ENCODE data around the gene TOMM34. TPM values are rescaled to one million over a fixed set of nuclear protein-coding genes. Genes with fewer than 3 reads are reported as not detected.

The TOMM34 gene
- total and polyA plus RNA-seq, 4 experiments from 2014 or later, result 7.6 to 23.4 (median 13.6) TPM

DNA sequence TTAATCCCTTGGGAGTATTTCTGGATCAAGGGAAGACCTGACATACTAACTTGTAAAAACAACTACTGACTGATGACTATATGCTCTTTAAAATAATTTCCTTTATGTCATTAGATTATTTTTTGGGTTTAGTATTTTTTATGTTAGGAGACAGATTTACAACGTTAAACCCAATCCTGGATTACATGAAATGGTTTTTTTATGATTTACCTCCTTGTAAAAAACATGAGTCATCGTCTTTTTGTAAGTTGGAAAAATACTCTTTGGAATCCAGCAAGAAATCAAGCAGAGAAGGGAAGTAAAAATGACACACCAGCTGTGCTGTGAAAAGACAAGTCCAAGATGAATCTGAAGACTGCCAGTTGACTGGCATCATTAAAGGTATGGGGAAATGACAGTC lies 12.9 kb upstream of the TOMM34 start:
- POLR2A ChIA-PET (ENCODE audit: partially characterized antibody), result no interaction called here
- Histone ChIP-seq H3K36me3 (ENCODE audit: insufficient read depth, low read length) (peaks cover 36% of the 10 kb centered on the region), H3K4me1 (ENCODE audit: insufficient read depth, low read length) (peaks cover 84% of the 10 kb centered on the region)

DNA sequence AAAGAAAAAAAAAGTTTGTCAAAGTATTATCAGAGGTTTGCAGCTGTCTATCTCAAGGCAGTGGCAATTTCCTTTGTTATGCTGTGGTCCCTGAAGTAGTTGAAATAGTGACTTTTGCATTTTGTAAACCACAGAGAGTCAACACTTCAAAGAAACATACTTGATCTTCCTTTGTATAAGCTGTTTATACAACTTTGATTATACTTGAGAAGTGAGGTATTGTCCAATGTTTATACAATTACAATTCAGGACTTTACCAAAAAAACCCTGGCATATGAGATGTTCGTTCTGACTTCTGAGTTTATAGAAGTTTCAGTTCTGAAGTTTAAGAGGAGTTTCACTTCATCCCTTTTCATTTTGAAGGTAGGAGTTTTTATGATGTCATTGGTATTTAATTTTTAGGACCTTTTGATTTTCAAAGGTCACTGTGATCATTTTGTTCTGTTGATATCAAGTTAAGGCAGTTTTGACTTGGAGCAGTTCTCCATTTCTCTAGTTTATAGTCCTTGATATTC lies 10.1 kb upstream of the TOMM34 start:
- peak overlapping the region; percentile 89 to 96 (median 91) for H3K27ac Mint-ChIP-seq
- H3K4me3 Mint-ChIP-seq, result peak overlapping the region; percentile 81 to 100 (median 97)
- Histone ChIP-seq H3K27me3 (ENCODE audit: insufficient read depth, low read length) (no peaks in the 10 kb centered on the region), H3K36me3 (ENCODE audit: insufficient read depth, low read length) (peaks cover 24% of the 10 kb centered on the region), H3K27ac (ENCODE audit: low read depth, low read length) (peak overlapping the region; percentile 62), H3K4me1 (ENCODE audit: insufficient read depth, low read length) (peaks cover 64% of the 10 kb centered on the region), H3K4me3 (ENCODE audit: low read length in 2 of 2) (peak overlapping the region; percentile 5), H3K9me3 (ENCODE audit: control insufficient read depth in 1 of 2, low read length in 2 of 2) (no peaks in the 10 kb centered on the region)
- H3K27me3 Mint-ChIP-seq, result no peaks in the 10 kb centered on the region
- H3K36me3 Mint-ChIP-seq, result peaks cover 42 to 76% of the 10 kb centered on the region in 2 donors
- peaks cover 44 to 91% (median 62%) of the 10 kb centered on the region in 4 donors for H3K4me1 Mint-ChIP-seq
- DNase-seq, result peak; percentile 48 to 58 (median 51)
- ChIA-PET CTCF (ENCODE audit: partially characterized antibody) (interaction anchor here (0.9 to 2.6 kb wide), 7 partner anchors 8 to 324 kb away, joined by 3 to 14 read pairs (median 4); partner anchors contain the start of gene TOMM34), POLR2A (ENCODE audit: partially characterized antibody) (interaction anchor here (0.6 to 8.4 kb wide), 11 partner anchors 7 to 326 kb away, joined by 3 to 246 read pairs (median 7); partner anchors contain the start of genes TOMM34 and YWHAB)
- peaks cover 0 to 2% (median 0%) of the 10 kb centered on the region in 8 donors for H3K9me3 Mint-ChIP-seq
- intact Hi-C loops (cut with micrococcal nuclease), result no loop called here

More for the DNA sequence above, 12.9 kb upstream of the TOMM34 start:
- peak overlapping the region; percentile 36 to 89 (median 69) for H3K27ac Mint-ChIP-seq
- peaks cover 63 to 92% (median 81%) of the 10 kb centered on the region in 4 donors for H3K4me1 Mint-ChIP-seq
- no peaks in the 10 kb centered on the region for H3K9me3 Mint-ChIP-seq
- H3K27me3 ChIP-seq (ENCODE audit: insufficient read depth, low read length), result no peaks in the 10 kb centered on the region
- peaks cover 58 to 75% of the 10 kb centered on the region in 2 donors for H3K36me3 Mint-ChIP-seq
- no peak for DNase-seq
- H3K4me3 ChIP-seq (ENCODE audit: low read length in 2 of 2), result no peak overlapping the region
- H3K27me3 Mint-ChIP-seq, result no peaks in the 10 kb centered on the region
- H3K9me3 ChIP-seq (ENCODE audit: control insufficient read depth in 1 of 2, low read length in 2 of 2), result no peaks in the 10 kb centered on the region
- no peak overlapping the region for H3K27ac ChIP-seq (ENCODE audit: low read depth, low read length)
- intact Hi-C loops (cut with micrococcal nuclease), result no loop called here
- CTCF ChIA-PET (ENCODE audit: partially characterized antibody), result interaction anchor here (3.1 kb wide), 1 partner anchor 38 kb away, joined by 10 read pairs; no protein-coding TSS in a partner anchor
- H3K4me3 Mint-ChIP-seq, result peak overlapping the region in 6 of 8 donors; percentile 49 to 75 (median 65)

DNA sequence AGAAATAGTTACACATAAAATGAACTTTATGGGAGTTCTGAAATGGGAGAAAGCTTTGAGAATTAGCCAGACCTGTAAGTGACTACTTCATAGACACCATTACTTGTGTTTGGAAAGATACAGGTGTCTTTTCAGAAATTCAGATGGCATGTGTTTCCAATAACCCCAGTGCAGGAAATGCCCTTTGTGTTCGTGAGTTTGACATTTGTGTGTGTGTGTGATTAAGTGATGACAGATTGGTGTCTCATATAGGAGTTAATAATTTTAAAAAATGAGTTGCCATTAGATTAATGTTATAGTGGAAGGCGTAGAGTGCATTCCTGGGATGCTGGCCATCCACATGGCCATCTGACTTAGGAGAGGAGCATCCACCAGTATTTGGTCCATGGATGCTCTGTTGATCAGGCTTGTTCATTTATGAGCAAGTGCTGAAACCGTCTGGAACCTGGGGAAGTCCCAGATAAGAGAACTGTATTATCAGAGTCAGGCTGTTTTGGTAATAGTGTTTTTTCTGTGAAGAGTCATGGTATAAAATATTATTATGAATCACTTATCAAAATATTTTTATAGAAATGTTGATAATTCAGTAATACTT lies 9.2 kb upstream of the TOMM34 start:
- ChIA-PET CTCF (ENCODE audit: partially characterized antibody) (interaction anchor here (0.9 to 7.5 kb wide), 2 partner anchors 9 kb away, joined by 5 to 63 read pairs; no protein-coding TSS in a partner anchor), POLR2A (ENCODE audit: partially characterized antibody) (interaction anchor here (0.6 to 8.4 kb wide), 5 partner anchors 8 to 51 kb away, joined by 3 to 246 read pairs (median 34); partner anchors contain the start of gene TOMM34)
- peak overlapping the region; percentile 89 for H3K27ac ChIP-seq (ENCODE audit: low read depth, low read length)
- DNase-seq, result peak in 2 of 5 donors; percentile 33 to 66
- intact Hi-C loops (cut with micrococcal nuclease), result loop anchor here (5.0 to 10.0 kb wide), 4 partner anchors 222 to 755 kb away; partner anchors contain the start of genes KCNK15, OSER1 and SYS1
- peaks cover 58% of the 10 kb centered on the region for H3K4me1 ChIP-seq (ENCODE audit: insufficient read depth, low read length)
- peaks cover 15% of the 10 kb centered on the region for H3K36me3 ChIP-seq (ENCODE audit: insufficient read depth, low read length)
- peak overlapping the region; percentile 87 to 96 for H3K4me3 ChIP-seq (ENCODE audit: low read length in 2 of 2)
- peak overlapping the region; percentile 93 to 100 (median 98) for H3K4me3 Mint-ChIP-seq
- no peaks in the 10 kb centered on the region for H3K27me3 Mint-ChIP-seq
- H3K27ac Mint-ChIP-seq, result peak overlapping the region; percentile 89 to 96 (median 91)
- no peaks in the 10 kb centered on the region for H3K27me3 ChIP-seq (ENCODE audit: insufficient read depth, low read length)
- H3K9me3 ChIP-seq (ENCODE audit: control insufficient read depth in 1 of 2, low read length in 2 of 2), result no peaks in the 10 kb centered on the region
- peaks cover 36 to 85% (median 56%) of the 10 kb centered on the region in 4 donors for H3K4me1 Mint-ChIP-seq
- H3K9me3 Mint-ChIP-seq, result peaks cover 0 to 2% (median 0%) of the 10 kb centered on the region in 8 donors
- peaks cover 33 to 67% of the 10 kb centered on the region in 2 donors for H3K36me3 Mint-ChIP-seq

DNA sequence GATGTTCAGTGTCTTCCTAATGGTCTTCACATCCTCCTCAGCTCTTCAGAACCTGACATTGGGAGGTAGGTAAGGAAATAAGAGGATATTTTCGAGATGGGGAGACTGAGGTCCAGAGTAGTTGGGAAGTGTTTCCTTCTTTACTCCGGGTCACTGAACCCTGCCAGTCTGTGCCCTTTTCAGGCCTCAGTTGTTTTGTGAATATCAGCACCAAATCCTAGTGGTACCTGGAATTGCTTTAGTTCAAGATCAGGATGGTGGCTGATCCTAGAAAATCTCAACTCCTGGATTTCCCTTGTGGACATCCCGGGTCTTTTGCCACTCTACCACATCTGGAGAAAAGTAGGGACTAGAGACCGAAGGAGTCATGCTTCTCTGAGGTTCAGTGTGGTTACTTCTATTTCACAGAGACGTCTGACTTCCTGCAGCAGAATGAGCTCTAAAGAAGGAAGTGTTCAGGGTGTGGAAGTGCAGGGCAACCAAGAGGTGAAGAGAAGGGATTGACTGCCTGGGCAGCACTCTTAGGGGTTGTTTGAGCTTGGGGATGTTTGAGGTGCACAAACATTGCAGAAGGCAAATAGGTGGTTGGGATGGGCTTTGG lies 7.1 kb upstream of the TOMM34 start:
- Histone ChIP-seq H3K9me3 (ENCODE audit: control insufficient read depth in 1 of 2, low read length in 2 of 2) (no peaks in the 10 kb centered on the region), H3K36me3 (ENCODE audit: insufficient read depth, low read length) (no peaks in the 10 kb centered on the region), H3K4me1 (ENCODE audit: insufficient read depth, low read length) (peaks cover 39% of the 10 kb centered on the region), H3K27ac (ENCODE audit: low read depth, low read length) (peak overlapping the region; percentile 89), H3K4me3 (ENCODE audit: low read length in 2 of 2) (peak overlapping the region; percentile 87 to 96), H3K27me3 (ENCODE audit: insufficient read depth, low read length) (no peaks in the 10 kb centered on the region)
- intact Hi-C loops (cut with micrococcal nuclease), result loop anchor here (2.0 to 10.0 kb wide), 7 partner anchors 43 to 753 kb away; partner anchors contain the start of genes KCNK15, OSER1 and SYS1
- H3K4me3 Mint-ChIP-seq, result peak overlapping the region; percentile 93 to 100 (median 98)
- H3K36me3 Mint-ChIP-seq, result peaks cover 15 to 52% of the 10 kb centered on the region in 2 donors
- peaks cover 0 to 2% (median 0%) of the 10 kb centered on the region in 8 donors for H3K9me3 Mint-ChIP-seq
- CTCF ChIA-PET (ENCODE audit: partially characterized antibody), result interaction anchor here (1.0 to 7.5 kb wide), 7 partner anchors 9 to 129 kb away, joined by 3 to 63 read pairs (median 8); no protein-coding TSS in a partner anchor
- no peaks in the 10 kb centered on the region for H3K27me3 Mint-ChIP-seq
- POLR2A ChIA-PET (ENCODE audit: partially characterized antibody), result interaction anchor here (1.0 to 8.4 kb wide), 22 partner anchors 9 to 406 kb away, joined by 3 to 246 read pairs (median 6); partner anchors contain the start of gene YWHAB
- peak; percentile 52 to 70 (median 60) for DNase-seq
- peak overlapping the region; percentile 89 to 96 (median 91) for H3K27ac Mint-ChIP-seq
- peaks cover 31 to 75% (median 42%) of the 10 kb centered on the region in 4 donors for H3K4me1 Mint-ChIP-seq

DNA sequence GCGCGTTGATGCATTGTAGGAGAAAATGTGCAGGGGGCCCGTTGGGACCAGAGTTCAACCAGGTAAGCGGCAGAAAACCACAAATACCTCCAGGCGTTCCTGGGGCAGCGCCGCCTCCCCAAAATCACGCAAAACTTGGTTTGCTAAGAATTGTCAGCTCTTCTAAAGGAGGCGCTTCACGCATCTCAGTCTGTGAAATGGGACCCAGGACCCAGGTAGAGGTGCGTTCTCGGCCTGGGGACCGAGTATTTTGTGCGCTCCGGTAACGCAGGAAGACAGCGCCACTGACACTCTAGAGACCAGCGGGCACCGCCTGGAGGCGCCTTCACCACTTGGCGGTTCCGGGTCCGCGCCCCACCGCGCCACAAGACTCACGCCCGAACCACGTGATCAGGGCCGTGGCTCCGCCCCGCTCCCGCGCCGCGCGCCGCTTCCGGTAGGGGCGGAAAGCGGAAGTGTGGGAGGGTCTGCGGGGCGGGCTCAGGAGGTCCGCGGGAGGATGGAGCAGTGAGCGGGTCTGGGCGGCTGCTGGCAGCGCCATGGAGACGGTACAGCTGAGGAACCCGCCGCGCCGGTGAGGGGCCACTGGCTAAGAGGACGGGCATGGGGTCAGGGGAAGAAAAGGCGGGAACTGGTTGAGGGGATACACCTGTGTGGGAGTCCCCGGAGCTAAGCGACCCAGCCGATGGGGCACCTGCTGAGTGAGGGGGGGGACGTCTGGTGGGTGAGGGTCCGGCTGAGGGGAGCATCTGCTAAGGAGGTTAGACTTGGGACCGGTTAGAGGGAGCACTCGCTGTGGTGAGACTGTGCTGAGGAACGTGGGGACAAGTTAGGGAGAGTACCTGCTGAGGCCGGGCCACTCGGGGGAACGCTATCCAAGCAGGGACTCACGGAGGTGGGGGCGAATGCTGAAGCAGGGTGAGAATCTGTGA lies 6.1 kb upstream of the TOMM34 start, which contains the start of gene STK4:
TSS of gene STK4 (plus strand) at position 483 of the 932 bp plus-strand sequence. CDS start at position 540, 57 bp downstream.
- intact Hi-C loops (cut with micrococcal nuclease), result loop anchor here (1.0 to 10.0 kb wide), 10 partner anchors 13 to 751 kb away; partner anchors contain the start of genes KCNK15, OSER1, SYS1 and YWHAB
- ChIA-PET CTCF (ENCODE audit: partially characterized antibody) (interaction anchor here (0.9 to 7.5 kb wide), 13 partner anchors 10 to 130 kb away, joined by 3 to 63 read pairs (median 4); no protein-coding TSS in a partner anchor), POLR2A (ENCODE audit: partially characterized antibody) (interaction anchor here (1.1 to 8.4 kb wide), 18 partner anchors 10 to 117 kb away, joined by 3 to 246 read pairs (median 7); partner anchors contain the start of gene YWHAB)
- H3K4me3 ChIP-seq (ENCODE audit: low read length in 2 of 2), result peak within 1 kb of the TSS; percentile 87 to 96
- peak; percentile 93 to 98 (median 96) for DNase-seq
- H3K9me3 Mint-ChIP-seq, result peaks cover 0 to 2% (median 0%) of the 10 kb centered on the region in 8 donors
- peak within 1 kb of the TSS; percentile 93 to 100 (median 98) for H3K4me3 Mint-ChIP-seq
- H3K9me3 ChIP-seq (ENCODE audit: control insufficient read depth in 1 of 2, low read length in 2 of 2), result no peaks in the 10 kb centered on the region
- peak within 1 kb of the TSS; percentile 89 to 96 (median 91) for H3K27ac Mint-ChIP-seq
- H3K4me1 ChIP-seq (ENCODE audit: insufficient read depth, low read length), result peaks cover 38% of the 10 kb centered on the region
- no peaks in the 10 kb centered on the region for H3K27me3 Mint-ChIP-seq
- H3K36me3 Mint-ChIP-seq, result peaks cover 15 to 45% of the 10 kb centered on the region in 2 donors
- peak within 1 kb of the TSS; percentile 89 for H3K27ac ChIP-seq (ENCODE audit: low read depth, low read length)
- peaks cover 28 to 73% (median 38%) of the 10 kb centered on the region in 4 donors for H3K4me1 Mint-ChIP-seq
- H3K27me3 ChIP-seq (ENCODE audit: insufficient read depth, low read length), result no peaks in the 10 kb centered on the region
- H3K36me3 ChIP-seq (ENCODE audit: insufficient read depth, low read length), result no peaks in the 10 kb centered on the region

DNA sequence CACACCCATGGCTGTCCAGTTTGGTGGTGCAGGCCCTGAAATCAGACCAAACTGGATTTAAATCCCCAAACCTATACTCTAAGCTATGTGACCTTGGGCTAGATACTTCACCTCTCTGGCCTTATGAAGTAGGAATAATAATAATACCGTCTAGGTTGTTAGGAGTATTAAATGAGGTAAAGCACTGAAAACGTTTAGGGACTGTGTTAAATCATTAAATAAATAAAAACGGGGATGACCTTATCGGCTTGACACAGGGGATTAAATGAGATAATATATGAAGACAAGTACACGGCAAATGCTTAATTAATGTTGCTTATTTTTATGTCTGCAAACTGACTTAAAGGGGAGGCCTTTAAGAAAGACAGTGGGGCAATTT lies 5.4 kb upstream of the TOMM34 start:
- H3K9me3 ChIP-seq (ENCODE audit: control insufficient read depth in 1 of 2, low read length in 2 of 2), result no peaks in the 10 kb centered on the region
- H3K9me3 Mint-ChIP-seq, result peaks cover 0 to 2% (median 0%) of the 10 kb centered on the region in 8 donors
- H3K27ac Mint-ChIP-seq, result peak overlapping the region; percentile 89 to 96 (median 91)
- peaks cover 26 to 73% (median 36%) of the 10 kb centered on the region in 4 donors for H3K4me1 Mint-ChIP-seq
- peak overlapping the region; percentile 89 for H3K27ac ChIP-seq (ENCODE audit: low read depth, low read length)
- peaks cover 38% of the 10 kb centered on the region for H3K4me1 ChIP-seq (ENCODE audit: insufficient read depth, low read length)
- CTCF ChIA-PET (ENCODE audit: partially characterized antibody), result interaction anchor here (1.0 to 7.5 kb wide), 9 partner anchors 9 to 130 kb away, joined by 3 to 63 read pairs (median 4); no protein-coding TSS in a partner anchor
- H3K36me3 Mint-ChIP-seq, result peaks cover 15 to 38% of the 10 kb centered on the region in 2 donors
- H3K36me3 ChIP-seq (ENCODE audit: insufficient read depth, low read length), result no peaks in the 10 kb centered on the region
- peak overlapping the region; percentile 39 to 87 for H3K4me3 ChIP-seq (ENCODE audit: low read length in 2 of 2)
- POLR2A ChIA-PET (ENCODE audit: partially characterized antibody), result interaction anchor here (0.7 to 8.4 kb wide), 13 partner anchors 9 to 118 kb away, joined by 3 to 246 read pairs (median 7); partner anchors contain the start of gene YWHAB
- no peaks in the 10 kb centered on the region for H3K27me3 Mint-ChIP-seq
- no peak for DNase-seq
- intact Hi-C loops (cut with micrococcal nuclease), result loop anchor here (1.0 to 10.0 kb wide), 10 partner anchors 14 to 751 kb away; partner anchors contain the start of genes KCNK15, OSER1, SYS1 and YWHAB
- no peaks in the 10 kb centered on the region for H3K27me3 ChIP-seq (ENCODE audit: insufficient read depth, low read length)
- peak overlapping the region; percentile 93 to 100 (median 98) for H3K4me3 Mint-ChIP-seq

All from CD4-positive, alpha-beta memory T cell (primary cell).